HG03571 (cell line): ENCODE data around the gene TSPAN18.
A peak's percentile ranks its signal among the peaks of the same experiment; 100 is the strongest.

Experiments used
- ATAC-seq: cut with Tn5 transposase; IDR thresholded peaks from one replicate; pipeline ENCODE4 v1.9.1; 2021; ENCODE audit not compliant: unreplicated experiment

The TSPAN18 gene

DNA sequence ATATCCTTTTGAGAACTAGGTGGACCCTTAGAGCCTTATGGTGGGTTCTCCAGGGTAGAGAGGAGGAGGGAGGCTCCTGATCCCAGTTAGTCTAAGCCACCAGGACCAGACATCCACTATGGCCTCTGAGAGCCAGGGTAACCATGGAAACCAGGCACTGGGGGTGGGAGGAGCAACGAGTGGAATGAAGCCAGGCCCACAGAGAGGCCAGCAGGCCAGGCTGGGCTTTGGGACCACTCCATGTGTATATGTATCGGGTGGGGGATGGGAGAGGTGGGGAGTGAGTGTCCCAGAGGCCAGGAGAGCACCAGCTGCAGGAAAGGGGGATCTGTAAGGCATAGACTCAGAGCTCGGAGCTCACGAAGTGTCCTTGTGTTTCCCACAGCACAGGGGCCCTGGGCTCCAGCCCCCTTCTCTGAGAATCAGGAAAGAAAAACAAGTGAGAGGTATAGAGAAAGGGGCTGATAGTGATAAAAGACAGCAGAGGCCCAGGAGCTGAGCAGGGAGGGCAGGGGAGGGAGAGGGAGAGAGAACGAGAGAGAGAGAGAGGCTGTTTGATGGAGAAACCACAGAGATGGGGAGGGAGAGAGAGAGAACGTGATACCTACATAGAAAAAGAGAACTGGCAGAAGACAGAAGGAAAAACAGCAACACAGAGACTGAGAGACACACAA is 15.5 kb upstream of the TSPAN18 start:
- no peak for ATAC-seq

DNA sequence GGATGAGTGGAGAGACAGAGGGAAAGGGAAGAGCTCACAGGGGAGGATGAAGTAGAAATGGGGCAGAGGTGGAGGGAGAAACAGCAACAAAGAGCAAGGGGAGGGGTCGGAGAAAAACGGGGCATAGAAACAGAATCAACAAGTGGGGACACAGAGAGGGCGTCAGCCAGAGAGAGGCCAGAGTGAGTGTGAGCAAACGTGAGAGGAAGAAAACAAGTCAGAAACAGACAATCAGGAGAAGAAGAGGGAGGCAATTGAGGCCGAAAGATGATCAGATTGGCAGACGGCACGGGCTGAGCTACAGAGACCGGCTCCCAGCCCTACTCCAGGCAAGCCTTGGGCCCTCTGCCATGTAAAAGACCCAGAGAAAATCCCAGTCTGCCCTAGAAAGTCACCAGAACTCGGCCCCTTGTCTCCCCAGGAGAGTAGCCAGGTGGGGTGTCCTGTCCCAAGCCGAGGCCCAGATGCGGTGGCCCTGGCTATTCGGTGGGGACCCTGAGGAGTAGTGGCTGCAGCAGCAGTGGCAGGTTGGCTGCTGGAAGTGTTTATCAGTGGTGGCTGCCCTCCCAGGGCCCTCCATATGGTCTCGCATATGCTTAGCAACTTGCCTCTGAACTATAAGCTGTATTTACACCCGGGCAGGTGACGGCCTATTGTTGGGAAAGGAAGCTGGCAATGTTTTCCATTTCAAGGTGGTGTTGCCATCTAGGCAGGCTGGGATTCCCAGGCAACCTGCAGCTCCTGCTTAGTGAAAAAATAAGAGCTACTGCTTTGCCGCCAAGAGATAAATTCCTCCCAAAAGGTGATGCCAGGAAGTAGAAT is 14.8 kb upstream of the TSPAN18 start:
- ATAC-seq, result no peak

DNA sequence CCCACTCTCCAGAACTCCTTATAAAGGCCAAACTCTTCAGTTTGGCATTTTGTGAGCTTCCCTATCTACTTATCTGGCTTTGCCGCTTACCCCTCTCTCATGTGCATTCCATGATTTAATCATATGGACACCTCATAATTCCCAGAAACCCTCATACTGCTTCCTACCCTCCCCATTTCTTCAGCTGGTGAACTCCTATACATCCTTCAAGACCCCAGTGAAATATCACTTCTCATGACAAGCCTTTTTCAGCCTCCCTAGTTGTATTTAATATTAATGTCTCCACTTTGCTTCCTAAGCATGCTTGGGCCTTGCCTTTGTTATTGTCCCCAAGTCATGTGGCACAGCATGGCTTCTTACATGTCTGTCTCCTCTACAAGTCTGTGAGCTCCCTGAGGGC is 13.7 kb upstream of the TSPAN18 start:
- no peak for ATAC-seq

DNA sequence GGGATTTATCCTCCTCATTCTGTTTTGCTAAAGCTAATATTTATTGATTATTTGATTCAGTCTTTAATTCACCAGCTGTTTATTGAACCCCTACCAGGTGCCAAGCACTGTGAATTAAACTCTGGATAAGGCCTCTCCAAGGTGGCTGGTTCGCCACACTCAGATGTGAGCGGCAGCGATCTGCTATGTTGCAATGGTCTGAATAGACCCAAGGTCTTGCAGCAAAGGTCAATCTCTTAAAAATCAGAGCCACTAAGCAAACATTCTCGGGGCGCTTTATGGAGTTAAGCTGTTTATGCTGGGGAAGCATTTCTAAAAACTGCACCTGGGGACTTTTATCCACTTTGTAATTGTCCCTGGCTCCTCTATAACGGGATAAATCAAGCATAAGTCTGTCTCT is 10.5 kb upstream of the TSPAN18 start:
- ATAC-seq, result no peak

DNA sequence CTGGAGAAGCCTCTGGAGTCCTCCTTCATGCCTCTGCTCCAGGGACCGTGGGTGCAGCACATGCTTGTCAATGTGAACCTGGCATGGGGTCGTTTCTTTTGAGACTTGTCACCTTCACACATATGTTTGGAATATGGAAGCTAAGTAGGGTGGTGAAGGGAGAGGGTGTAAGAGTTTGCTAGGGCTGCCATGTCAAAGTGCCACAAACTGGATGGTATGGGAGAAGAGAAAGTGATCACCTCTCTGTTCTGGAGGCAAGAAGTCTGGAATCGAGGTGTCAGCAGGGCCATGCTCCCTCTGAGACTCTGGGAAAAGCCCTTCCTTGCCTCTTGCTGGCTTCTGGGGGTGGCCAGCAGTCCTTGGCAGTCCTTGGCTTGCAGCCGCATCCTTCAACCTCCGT is 8.7 kb upstream of the TSPAN18 start:
- no peak for ATAC-seq

DNA sequence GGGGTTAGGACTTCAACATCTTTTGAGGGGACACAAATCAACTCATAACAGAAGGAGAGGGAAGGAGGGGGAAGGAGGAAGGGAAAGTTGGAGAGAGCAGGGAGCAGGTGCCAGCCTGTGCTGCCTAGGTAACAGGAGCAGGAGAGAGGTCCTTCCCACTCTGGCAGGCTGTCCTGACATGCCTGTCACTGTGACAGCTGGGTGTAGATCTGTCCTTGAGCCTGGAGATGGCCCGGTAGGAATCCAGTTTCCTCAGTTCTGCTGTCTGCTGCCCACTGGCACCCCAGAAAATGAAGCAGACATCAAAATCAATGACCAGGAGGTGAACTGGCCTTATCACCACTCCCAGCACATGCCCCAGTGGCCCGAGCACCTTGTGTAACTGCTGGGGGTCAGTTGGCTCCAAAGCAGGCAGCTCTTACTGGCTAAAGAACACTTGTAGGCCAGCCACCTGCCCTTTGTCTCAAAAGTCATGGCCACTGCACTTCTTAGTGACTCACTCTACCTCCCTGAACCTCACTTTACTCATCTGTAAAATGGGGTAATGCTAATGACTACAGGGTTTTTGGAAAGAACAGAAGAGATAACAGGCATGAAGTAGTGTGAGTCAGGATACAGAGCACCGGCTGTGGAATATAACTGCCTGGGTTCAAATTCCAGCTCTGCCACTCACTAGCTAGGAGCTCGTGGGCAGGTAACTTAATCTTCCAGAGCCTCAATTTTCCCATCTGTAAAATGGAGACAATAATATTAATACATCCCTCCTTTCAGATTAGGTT is 8.0 kb upstream of the TSPAN18 start:
- no peak for ATAC-seq

DNA sequence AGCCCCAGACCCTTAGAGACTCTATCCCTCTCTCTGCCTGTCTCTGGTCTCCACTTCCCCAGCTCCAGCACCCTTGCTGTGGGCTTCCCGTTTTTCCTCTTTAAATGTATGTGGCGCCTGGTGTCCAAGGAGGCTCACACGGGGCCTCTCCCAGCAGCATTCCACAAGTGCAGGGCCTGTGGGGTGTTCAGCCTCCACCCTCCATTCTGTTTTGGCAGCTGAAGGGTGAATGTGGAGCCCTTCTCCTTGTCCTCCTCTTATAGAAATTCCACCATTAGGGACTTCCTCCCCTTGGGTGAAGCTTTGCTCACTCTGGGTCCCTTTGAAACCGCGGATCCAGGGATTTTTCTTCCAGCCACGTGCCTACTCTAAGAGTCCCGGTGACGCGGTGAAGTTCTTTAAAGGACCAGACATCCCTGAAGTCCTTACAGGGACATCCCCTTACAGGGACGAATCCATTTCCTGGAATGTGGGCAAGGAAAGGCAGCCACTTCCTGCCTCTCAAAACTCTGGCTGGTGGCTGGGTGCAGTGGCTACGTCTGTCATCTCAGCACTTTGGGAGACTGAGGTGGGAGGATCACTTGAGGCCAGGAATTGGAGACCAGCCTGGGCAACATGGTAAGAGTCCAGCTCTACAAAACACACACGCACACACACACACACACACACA is 1.6 kb upstream of the TSPAN18 start:
- ATAC-seq, result no peak

DNA sequence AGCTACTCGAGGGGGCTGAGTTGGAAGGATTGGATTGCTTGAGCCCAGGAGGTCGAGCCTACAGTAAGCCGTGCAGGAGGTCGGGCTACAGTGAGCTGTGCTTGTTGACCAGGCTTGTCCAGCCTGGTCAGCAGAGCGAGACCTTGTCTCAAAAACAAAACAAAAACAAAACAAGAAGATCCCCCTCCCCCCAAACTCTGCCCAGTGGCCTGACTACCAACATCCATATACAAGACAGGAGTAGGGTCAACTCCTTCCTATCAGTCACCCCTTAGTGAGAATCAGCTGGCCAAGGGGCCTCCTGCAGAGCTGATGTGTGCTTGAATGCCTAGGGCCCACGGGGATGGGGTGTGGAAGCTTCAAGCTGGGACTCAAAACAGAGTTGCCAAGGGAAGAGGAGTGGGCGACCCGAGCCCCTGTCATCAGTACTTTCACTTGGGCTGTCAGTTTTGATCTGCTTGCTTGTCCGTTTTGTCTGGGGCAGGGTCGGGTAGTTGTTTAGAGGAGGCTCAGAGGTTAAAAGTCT is 942 bp upstream of the TSPAN18 start:
- ATAC-seq, result no peak

DNA sequence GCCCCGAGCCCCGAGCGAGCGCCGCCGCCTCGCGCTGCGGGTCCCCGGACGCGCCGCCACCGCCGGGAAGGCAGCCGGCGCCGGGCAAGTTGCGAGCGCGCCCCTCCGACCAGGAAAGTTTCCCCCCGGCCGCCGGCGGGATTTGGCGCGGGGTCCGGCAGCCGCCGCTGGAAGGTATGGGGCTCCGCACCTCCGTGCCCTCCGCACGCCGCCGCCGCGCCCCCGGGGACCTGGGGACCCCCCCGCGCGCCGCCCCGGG is 281 bp downstream of the TSPAN18 start:
- ATAC-seq, result no peak

DNA sequence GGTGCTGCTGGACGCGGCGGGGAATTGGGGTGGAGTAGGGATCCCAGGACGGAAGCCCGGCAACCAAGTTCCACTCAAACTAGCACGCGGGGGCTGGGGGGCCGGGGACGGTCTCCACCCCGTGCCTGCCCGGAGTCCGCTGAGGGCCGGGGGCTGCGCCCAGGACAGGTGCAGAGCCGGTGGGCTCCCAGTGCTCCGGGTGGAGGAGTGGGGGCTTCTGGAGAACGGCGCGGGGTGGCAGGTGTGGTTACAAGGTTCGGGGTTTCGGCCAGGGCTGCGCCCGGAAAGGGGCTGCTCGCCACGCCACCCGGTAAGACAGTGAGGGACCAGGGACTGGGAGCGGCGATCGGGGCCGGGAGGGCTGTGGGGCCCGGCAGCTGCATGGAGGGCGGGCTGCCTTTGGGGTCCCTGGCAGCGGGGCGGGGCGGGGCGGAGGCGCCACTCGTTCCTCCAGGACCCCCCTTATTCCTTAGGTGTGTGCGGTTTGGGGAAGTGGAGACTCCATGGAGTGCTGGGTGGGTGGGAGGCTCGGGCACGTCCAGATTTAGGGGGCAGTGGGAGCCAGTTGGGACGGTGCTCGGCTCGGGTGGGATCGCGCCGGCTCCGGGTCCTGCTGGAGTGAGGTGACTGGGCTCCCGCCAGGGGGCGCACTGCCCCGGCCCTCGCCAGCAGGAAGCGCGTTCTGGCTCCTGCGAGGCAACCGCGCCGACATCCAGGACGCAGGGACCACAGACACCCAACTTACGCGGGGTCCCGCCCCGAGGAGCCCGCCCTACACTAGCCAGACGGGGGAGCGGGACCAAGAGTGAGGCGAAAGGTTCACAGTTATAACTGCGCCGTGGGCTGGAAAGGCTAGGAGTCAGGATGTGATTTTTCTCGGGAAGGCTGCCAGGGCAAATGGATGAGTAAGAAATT is 868 bp downstream of the TSPAN18 start:
- ATAC-seq, result peak; percentile 69

DNA sequence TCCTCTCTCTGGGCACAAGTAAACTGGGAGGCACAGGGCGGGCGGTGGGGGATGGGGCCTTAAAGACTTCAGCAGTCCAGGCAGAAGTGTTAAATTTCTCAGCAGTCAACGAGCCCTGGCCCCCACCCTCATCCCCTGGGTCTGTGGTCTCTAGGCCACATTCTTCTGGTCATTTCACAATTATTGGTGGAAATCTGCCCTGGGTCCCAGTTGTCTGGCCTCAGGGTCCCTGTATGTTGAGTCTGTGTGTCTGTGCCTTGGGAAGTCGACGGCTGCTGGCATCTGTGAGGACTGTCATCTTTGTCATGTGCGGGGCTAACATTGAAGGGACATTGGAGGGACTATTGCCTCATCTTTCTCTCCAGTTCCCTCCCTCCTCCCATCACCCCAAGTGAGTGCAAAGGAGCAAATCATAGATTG is 1.7 kb downstream of the TSPAN18 start:
- no peak for ATAC-seq

DNA sequence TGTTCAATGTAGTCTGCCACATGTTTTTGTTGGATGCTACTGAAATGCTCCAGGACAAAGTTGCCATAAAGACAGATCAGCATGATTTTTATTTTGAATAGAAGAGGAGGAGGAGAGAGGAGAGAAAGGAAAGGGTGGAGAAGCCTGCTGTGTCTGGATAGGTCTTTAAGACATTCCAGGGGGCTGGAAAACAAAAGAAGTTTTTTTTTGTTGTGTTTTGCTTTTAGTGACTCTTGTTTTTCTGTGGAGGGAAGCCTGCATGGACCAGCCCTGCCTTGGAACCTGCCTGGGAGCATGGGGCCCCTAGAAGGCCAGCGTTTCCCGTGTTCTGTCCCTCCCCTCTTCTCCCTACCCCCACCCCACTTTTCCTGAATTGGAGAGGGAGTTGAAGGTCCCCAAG is 2.3 kb downstream of the TSPAN18 start:
- ATAC-seq, result no peak

DNA sequence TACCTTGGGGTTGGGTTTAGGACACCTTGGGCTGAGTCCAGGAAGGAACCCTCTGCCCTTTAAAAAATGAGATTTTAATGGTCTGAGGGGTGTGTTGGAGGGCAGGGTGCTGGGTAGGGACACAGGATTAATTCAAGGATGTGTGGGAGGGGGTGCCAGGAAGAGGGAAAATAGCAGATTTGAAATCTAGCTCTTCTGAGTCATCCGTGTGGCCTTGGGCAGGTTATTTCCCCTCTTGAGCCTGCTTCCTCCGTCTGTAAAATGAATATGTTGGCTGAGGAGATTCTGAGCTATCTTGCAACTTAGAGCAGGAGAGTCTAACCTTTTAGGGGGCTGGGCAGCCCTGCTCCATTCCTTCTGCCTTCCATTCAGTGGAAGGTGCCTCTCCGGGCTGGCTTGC is 3.0 kb downstream of the TSPAN18 start:
- no peak for ATAC-seq

DNA sequence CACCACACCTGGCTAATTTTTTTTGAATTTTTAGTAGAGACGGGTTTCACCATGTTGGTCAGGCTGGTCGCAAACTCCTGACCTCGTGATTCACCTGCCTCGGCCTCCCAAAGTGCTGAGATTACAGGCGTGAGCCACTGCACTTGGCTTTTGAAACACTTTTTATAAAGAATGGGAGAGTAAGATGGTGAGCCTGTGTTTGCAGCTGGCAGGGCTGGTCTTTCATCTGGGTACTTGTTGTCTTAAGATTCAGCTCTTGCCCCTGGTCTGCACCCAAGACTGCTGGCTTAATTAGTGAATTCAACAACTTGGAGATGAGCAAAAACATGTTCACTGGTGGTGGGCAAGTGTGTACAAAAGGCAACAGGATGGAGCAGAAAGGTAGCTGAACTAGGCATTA is 4.0 kb downstream of the TSPAN18 start:
- no peak for ATAC-seq

DNA sequence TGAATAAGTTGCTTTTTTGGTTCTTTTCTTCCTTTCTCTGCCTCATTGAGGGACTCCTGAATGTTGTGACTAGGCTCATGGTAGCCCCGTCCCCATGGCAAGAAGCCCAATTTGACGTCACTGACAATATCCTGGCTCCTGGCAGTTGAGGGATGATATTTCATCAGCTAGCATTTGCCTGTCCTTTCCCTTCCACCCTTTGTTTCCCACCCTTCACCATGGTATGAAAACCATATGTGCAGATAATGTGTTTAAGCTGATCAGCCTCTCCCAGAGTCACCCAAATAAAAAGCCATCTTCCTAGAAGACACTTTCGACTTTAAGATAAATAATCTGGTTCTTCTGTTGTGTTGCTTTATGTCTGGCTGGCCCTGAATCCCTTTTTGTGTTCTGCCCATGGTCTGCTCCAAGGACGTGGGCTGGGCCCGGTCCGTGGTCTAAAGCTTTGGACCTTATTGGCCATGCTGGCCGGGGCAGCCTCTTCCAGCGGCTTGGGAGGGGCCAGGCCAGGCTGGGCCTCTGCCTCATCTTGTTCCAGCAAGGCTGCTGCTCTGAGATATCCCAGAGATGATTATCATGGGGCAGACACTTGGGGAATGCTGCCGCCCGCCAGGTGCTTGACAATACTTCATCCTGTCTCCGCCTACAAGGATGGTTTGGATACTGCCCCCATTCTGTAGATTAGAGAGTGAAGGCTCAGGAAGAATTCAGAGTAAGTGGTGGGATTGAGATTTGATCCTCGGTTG is 5.1 kb downstream of the TSPAN18 start:
- no peak for ATAC-seq

DNA sequence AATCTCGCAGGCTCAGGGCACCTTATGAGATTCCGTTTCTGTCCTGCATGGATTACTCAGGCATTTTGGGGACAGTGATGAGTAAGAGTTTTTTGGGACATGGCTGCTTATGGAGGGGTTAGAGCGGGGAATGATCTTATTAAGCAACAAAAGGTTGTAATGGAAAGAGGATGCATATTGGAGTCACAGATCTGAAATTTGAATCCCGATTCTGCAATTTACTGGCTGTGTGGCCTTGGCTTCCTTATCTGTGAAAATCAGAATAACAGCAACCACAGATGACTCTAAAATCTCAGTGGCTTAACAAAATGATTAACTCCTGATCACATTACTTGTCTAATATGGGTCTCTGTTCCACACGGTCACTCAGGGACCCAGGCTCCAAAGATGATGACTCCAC is 5.8 kb downstream of the TSPAN18 start:
- no peak for ATAC-seq

DNA sequence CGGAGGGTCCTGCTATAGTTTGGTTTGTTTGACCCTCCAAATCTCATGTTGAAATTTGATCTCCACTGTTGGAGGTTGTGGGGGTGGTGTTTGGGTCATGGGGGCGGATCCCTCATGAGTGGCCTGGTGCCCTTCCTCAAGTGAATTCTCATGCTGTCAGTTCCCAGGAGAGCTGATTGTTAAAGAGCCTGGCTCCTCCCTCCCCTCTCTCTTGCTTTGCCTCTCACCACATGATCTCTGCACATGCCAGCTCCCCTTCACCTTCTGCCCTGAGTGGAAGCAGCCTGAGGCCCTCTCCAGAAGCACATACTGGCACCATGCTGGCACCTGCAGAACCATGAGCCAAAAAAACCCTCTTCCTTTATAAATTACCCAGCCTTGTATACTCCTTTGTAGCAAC is 7.1 kb downstream of the TSPAN18 start:
- ATAC-seq, result no peak

DNA sequence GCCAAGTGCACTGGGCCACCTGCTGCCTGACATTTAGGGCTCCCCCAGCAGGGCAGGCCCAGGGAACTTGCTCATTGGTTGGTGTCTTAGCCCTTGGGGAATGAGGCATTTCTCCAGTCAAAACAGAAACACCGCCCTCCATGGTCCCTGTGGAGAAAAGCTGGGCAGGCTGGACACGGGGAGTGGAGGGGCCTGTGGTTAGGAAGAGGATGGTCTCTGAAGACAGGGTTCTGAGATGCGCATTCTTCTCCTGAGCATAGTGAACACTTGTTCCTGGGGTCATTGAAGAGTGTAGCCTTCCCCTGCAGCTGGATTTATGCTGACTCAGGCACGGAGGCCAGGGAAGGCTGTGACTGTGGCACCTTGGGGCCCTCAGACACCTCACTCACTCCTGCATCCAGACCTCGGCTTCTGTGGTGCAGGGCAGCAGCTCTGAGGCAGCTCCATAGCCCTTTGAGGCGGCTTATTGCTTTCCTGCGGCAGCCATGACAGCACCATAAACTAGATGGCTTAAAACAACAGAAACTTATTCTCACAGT is 8.2 kb downstream of the TSPAN18 start:
- no peak for ATAC-seq

DNA sequence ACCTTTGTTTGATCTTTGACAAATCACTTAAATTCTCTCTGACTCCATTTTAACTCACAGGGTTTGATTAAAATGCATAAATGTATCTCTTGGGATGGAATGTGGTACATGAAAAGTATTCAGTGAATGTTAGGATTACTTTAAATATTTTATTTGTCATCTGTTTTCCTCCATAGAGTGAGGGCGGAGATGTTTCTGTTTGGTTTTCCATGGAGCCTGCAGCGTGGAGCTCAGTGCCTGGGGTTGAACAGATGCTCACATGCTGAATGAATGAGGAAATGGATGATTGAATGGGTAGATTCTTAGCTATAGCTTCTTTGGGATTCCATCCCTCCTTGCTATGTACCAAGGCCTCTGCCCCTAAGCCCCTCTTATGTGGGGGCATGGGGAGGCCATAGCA is 10.0 kb downstream of the TSPAN18 start:
- no peak for ATAC-seq
